Sigmoid colon (tissue), 4 donors: ENCODE data around the gene IER5.

Experiments
- EP300 ChIP-seq, 4 donors: sonication (generic); formaldehyde crosslinking; IDR thresholded peaks; one replicate each; pipeline ENCODE4 v1.6.1; 2017; ENCODE audit warnings: antibody characterized with exemption in 4 of 4
- POLR2AphosphoS5 ChIP-seq, 4 donors: sonication (generic); formaldehyde crosslinking; IDR thresholded peaks; one replicate each; pipeline ENCODE4 v1.6.1; 2017; ENCODE audit warnings: antibody characterized with exemption in 4 of 4
- TF ChIP-seq, protein P1 (sequence below), 4 experiments: fragments of 450-650 bp in 3 of 4; fragments of 200-600 bp in 1 of 4; IDR thresholded peaks; one replicate each; pipeline ENCODE4 v1.5.1; 2016 to 2019; ENCODE audit warnings: antibody characterized with exemption in 4 of 4, mild to moderate bottlenecking in 3 of 4, moderate library complexity in 2 of 4

DNA sequence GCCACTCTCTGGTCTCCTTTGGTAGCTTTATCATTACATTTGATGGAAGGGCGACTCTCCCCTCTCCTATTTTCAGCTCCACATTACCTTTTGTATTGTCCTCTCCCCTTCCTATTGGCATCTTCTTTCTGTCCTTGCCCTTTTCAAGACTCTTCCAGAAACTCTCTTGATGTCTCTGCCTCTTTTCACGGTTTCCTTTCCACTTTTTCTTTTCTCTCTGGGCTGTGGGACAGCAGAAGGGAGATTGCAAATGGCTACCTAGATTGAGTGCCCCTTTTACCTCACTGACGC, 17.5 kb downstream of the IER5 start:
- TF ChIP-seq, protein P1, sequence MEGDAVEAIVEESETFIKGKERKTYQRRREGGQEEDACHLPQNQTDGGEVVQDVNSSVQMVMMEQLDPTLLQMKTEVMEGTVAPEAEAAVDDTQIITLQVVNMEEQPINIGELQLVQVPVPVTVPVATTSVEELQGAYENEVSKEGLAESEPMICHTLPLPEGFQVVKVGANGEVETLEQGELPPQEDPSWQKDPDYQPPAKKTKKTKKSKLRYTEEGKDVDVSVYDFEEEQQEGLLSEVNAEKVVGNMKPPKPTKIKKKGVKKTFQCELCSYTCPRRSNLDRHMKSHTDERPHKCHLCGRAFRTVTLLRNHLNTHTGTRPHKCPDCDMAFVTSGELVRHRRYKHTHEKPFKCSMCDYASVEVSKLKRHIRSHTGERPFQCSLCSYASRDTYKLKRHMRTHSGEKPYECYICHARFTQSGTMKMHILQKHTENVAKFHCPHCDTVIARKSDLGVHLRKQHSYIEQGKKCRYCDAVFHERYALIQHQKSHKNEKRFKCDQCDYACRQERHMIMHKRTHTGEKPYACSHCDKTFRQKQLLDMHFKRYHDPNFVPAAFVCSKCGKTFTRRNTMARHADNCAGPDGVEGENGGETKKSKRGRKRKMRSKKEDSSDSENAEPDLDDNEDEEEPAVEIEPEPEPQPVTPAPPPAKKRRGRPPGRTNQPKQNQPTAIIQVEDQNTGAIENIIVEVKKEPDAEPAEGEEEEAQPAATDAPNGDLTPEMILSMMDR (IDR thresholded peaks at IDR 0.05) = no peak
- TF ChIP-seq POLR2AphosphoS5 (IDR thresholded peaks at IDR 0.05) (no peak), EP300 (IDR thresholded peaks at IDR 0.05) (no peak)
